WI38 (cell line): ENCODE results near the gene MEF2A.

ENCODE experiments used
- H3K4me3 ChIP-seq: 2 replicates; pipeline ENCODE4 v1.5.1; 2011; ENCODE audit warnings: low read depth, mild to moderate bottlenecking, control low read depth, low read length
- TF ChIP-seq, protein P1 (sequence below): IDR thresholded peaks from 2 replicates; pipeline ENCODE4 v1.5.1; 2012; ENCODE audit warnings: low read depth, mild to moderate bottlenecking, control low read depth, low read length

The MEF2A gene

DNA sequence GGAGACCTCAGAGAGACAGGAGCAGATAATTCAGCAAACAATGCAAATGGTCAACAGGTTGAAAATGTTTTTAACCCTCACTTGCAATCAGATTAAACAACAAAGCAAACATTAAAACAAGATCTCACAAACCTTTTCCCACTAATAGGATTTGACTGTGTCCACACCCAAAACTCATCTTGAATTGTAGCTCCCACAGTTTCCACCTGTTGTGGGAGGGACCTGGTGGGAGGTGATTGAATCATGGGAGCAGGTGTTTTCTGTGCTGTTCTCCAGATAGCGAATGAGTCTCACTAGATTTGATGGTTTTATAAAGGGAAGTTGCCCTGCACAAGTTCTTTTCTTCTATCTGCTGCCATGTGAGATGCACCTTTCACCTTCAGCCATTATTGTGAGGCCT lies 168.8 kb downstream of the MEF2A start:
- no peak overlapping the region for H3K4me3 ChIP-seq
- TF ChIP-seq, protein P1, sequence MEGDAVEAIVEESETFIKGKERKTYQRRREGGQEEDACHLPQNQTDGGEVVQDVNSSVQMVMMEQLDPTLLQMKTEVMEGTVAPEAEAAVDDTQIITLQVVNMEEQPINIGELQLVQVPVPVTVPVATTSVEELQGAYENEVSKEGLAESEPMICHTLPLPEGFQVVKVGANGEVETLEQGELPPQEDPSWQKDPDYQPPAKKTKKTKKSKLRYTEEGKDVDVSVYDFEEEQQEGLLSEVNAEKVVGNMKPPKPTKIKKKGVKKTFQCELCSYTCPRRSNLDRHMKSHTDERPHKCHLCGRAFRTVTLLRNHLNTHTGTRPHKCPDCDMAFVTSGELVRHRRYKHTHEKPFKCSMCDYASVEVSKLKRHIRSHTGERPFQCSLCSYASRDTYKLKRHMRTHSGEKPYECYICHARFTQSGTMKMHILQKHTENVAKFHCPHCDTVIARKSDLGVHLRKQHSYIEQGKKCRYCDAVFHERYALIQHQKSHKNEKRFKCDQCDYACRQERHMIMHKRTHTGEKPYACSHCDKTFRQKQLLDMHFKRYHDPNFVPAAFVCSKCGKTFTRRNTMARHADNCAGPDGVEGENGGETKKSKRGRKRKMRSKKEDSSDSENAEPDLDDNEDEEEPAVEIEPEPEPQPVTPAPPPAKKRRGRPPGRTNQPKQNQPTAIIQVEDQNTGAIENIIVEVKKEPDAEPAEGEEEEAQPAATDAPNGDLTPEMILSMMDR: no peak

DNA sequence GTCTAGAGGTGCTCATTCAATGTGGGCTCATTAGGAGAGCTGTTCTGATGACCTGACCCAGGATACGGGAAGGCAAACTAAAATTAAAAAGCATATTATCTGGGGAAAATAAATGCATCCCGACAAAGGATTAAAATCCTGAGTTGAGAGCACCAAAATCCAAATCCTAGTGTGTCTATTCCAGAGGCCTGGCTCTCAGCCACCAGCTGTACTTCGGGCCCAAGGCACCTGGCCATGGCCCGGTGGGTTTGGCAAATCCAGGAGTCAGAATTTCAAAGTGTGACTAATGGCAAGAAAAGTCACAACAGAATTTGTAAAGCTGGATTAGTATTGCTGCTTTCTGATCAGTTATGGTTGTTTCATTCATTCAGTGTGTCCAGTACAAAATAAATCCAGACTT lies 170.1 kb downstream of the MEF2A start:
- TF ChIP-seq, protein P1: no peak
- H3K4me3 ChIP-seq: no peak overlapping the region

DNA sequence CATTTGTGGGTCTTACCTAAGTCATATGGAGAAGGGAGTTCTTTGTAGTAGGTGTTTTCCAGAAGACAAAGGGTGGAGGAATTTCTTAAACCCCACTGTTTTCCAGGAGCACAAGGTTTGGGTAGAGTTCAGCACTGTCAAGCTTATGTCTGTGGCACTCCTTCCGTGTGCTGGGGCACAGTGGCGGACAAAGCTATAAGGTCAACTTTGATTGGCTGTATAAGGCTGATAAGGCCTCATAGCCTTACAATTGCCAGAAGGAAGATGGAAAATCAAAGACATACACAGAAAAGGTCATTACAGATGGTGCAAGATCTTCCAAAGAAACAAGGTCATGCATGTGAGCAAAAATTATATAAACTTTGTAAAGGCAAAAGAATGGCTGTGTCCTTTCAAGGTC lies 170.9 kb downstream of the MEF2A start:
- TF ChIP-seq, protein P1: no peak
- no peak overlapping the region for H3K4me3 ChIP-seq

DNA sequence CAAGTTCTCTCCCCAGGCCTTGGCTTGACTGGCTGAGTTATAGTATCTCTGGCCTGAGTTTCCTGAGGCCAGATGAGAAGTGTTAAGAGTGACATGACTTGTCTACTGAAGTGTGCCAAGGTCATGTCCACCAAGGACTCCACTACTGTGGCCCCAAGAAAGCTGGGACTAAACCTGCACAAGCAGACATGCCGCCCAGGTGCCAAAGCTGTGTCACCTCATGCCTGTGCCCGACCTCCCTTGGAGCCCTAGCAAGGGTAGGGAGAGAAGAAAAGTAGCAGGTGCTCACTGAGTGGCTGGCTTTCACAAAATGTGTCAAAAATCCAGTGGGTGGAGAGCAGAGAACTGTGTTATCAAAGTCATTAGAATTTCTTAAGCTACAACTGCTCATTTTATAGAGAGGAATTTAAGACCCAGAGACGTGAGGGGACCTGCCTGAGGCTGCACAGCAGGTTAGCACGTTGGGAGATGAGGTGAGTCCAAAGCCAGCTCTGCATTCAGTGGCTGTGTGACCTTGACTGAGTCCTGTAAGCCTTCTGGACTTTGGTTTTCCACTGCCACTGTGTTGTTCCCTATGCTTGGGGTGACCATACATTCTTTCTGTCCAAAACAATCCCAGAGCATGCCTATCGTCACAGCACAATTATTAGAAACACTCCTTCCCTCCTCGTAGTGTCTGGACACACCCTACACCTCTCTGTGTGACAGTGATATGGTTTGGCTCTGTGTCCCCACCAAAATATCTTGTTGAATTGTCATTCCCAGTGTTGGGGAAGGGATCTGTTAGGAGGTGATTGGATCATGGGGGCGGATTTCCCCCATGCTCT lies 172.4 kb downstream of the MEF2A start:
- TF ChIP-seq, protein P1: no peak
- H3K4me3 ChIP-seq: no peak overlapping the region

DNA sequence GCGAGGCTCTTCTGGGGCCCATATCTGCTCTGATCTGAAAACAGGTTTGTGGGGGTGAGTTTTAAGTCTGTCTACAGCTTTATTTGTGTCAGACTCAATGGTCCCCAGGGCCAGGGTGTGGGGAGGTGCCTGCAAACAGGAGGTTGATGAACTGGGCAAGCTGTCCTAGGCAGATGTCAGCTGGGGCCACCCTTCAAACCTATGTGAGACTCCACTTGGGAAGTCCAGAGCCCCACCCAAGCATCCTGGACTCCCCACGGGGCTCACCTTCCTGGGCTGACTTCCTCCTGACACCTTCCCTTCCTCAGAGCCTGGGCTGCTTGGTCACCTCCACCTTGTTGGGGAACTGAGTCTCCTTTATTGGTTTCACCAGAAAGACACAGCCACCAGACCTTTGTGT lies 176.1 kb downstream of the MEF2A start:
- H3K4me3 ChIP-seq: no peak overlapping the region
- TF ChIP-seq, protein P1: no peak

DNA sequence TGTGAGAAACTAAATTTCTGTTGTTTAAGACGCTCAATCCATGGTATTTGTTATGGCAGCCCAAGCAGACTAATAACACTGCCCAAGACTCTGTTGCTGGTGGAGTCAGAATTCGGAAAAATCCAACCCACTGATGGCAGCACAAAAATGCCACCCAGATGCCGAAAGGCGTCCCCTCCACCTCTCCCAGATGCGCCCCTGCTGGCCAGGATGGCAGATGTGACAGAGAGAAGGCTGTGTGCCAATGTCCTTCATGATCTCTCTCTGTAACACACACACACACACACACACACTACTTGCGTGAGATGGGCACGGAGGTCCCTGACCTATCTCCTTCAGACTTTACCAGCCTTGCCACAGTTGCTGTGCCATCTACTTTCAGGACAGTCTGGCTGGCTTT lies 178.4 kb downstream of the MEF2A start:
- H3K4me3 ChIP-seq: no peak overlapping the region
- TF ChIP-seq, protein P1: no peak

DNA sequence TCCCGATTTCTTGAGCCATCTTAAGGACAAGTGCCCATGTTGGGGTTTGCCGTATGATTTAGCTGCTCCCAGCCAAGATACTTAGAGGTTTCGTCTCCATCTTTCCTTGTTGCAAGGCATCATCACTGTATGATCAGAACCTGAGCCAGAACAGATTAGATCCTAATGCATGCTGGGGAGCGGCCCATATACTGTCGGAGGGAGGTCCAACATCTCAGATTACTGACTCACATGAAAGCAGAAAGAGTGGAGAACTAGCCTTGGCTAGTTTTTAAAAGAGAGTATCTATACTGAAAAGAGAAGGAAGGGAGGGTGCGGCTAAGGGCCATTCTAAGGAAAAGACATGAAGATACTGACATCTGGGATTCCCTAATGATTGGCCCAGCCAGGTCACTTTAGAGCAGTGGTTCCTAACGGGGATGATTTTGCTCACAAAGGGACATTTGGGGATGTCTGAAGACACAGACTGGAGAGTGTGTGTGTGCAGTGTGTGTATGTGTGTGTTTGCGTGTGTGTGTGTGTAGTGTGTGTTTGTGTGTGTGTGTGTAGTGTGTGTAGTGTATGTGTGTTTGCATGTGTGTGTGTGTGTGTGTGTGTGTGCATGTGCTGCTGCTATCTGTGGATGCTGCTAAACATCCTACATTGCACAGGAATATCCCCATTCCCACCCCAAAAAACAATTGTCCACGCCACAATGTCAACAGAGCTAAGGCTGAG lies 179.7 kb downstream of the MEF2A start:
- TF ChIP-seq, protein P1: no peak
- H3K4me3 ChIP-seq: no peak overlapping the region
